Bronchial epithelial cell (primary cell): Measurements from ENCODE around the gene LMCD1. TPM values are rescaled to one million over a fixed set of nuclear protein-coding genes. Genes with fewer than 3 reads are reported as not detected.

Experiments used
- DNase-seq: peaks from one replicate; pipeline ENCODE4 v3.0.0-alpha.2; 2010; ENCODE audit warnings: low read depth
- FAIRE-seq: peaks from 2 replicates; lab custom pipeline; 2011; peaks lifted over from hg19 to GRCh38; lab: Jason Lieb, UNC
- H3K27me3 ChIP-seq: 2 replicates; pipeline ENCODE4 v1.5.1; 2011; ENCODE audit warnings: low read length; ENCODE audit not compliant: control insufficient read depth, insufficient read depth
- H3K36me3 ChIP-seq: 2 replicates; pipeline ENCODE4 v1.5.1; 2011; ENCODE audit warnings: low read length; ENCODE audit not compliant: control insufficient read depth, insufficient read depth
- H3K4me3 ChIP-seq: 2 replicates; pipeline ENCODE4 v1.5.1; 2011; ENCODE audit warnings: mild to moderate bottlenecking, low read depth, low read length, control low read depth
- total RNA-seq: library from RNA; depleted of rRNA; stranded (reverse); fragments of >200 nt; gene quantifications from 2 replicates; pipeline ENCODE4 v1.2.1, GENCODE V29; 2014
- TF ChIP-seq, protein P1 (sequence below): IDR thresholded peaks from 2 replicates; pipeline ENCODE4 v1.5.1; 2011; ENCODE audit warnings: mild to moderate bottlenecking, moderate library complexity, low read length, control low read depth, inconsistent platforms; ENCODE audit not compliant: insufficient read depth, severe bottlenecking

LMCD1 gene
- total RNA-seq, 1 donor from 2014 or later = 2.6 TPM

DNA sequence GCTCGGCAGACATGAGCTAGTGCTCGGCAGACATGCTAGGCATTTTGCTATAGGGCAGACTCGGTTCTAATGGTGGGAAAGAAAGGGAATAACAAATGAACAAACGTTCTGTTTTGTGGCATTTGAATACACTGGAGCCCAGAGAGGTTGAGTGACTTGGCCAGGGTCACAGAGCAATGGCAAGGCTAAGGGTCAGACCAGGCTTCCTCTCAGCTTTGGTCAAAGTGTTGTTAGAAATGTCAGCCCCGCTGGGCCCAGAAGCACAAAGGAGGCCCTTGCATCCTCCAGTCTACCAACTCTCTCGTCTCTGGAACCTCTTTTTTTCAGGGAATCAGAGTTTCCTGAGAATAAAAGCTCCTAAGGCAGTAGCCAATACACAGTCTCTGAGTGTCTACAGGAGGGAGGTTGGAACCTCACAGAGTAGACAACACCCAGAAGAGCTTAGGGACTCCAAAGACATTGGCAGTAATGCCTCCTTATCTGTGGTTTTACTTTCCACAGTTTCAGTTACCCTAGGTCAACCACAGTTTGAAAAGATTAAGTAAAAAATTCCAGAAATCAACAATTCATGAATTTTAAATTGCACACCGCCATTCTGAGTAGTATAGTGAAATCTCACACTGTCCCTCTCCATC is 95.7 kb downstream of the LMCD1 start:
- TF ChIP-seq, protein P1, sequence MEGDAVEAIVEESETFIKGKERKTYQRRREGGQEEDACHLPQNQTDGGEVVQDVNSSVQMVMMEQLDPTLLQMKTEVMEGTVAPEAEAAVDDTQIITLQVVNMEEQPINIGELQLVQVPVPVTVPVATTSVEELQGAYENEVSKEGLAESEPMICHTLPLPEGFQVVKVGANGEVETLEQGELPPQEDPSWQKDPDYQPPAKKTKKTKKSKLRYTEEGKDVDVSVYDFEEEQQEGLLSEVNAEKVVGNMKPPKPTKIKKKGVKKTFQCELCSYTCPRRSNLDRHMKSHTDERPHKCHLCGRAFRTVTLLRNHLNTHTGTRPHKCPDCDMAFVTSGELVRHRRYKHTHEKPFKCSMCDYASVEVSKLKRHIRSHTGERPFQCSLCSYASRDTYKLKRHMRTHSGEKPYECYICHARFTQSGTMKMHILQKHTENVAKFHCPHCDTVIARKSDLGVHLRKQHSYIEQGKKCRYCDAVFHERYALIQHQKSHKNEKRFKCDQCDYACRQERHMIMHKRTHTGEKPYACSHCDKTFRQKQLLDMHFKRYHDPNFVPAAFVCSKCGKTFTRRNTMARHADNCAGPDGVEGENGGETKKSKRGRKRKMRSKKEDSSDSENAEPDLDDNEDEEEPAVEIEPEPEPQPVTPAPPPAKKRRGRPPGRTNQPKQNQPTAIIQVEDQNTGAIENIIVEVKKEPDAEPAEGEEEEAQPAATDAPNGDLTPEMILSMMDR = no peak
- no peaks in the 10 kb centered on the region for H3K27me3 ChIP-seq
- no peak for FAIRE-seq
- H3K36me3 ChIP-seq = no peaks in the 10 kb centered on the region
- DNase-seq = no peak
- H3K4me3 ChIP-seq = no peak overlapping the region

DNA sequence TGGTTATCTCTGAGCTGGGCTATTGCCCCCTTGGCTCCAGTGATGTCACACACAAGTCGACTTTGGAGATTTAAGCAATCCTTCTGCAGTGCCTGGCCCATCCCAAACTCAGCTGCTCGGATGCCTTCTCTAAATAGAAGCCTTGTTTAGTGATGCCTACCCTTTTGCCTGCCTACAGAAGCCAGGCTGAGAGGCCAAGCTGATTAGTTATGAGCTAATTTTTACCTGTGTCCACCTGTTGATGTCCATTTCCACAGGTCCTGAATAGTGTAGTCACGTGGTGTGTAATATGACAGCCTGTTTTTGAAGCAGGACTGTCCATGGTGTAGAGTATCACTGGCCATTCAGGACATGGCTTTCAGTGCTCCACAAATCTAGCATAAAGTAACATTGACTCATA is 97.5 kb downstream of the LMCD1 start:
- TF ChIP-seq, protein P1 = no peak
- no peak for FAIRE-seq
- no peak for DNase-seq

DNA sequence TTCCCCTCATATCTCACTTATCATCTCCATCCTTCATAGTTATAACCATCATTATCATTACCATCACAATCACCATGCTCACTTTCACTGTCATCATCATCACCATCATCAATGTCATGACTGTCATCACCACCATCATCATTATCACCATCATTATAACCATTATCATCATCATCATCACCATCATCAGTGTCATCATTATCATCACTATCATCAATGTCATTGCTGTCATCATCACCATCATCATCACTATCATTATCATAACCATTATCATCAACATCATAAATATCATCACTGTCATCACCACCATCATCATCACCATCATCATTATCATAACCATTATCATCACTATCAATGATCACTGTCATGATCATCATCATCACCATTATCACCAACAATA is 98.8 kb downstream of the LMCD1 start:
- TF ChIP-seq, protein P1 = no peak
- Histone ChIP-seq H3K4me3 (no peak overlapping the region), H3K36me3 (no peaks in the 10 kb centered on the region), H3K27me3 (no peaks in the 10 kb centered on the region)
- no peak for DNase-seq
- FAIRE-seq = no peak

More for the DNA sequence above, 97.5 kb downstream of the LMCD1 start:
- Histone ChIP-seq H3K4me3 (no peak overlapping the region), H3K36me3 (no peaks in the 10 kb centered on the region), H3K27me3 (no peaks in the 10 kb centered on the region)

DNA sequence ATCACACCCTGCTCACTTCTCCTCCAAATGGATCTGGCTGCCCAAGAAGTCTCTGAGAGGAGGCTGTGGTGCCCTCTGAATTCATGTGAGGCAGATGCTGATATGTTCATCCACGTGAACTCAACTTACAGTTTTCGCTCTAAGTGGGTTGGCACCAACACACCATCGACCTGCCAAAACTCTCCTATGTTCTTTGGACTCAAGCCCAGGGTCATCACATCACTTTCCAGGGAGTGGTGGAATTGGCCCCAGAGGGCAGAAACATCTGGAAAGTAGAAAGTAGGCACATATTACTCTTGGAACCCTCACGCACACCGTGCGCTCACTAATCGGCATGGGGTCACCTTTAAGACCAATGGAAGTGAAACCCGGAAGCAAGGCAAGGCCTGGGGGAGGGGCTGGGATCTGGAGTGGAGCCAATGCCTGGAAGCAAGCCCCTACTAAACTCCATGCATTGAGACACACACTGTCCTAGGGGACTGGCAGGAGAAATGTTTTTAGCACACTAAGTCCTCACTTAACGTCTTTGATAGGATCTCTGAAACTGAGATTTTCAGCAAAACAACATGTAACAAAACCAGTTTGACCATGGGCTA is 101.6 kb downstream of the LMCD1 start:
- TF ChIP-seq, protein P1 = no peak
- Histone ChIP-seq H3K27me3 (no peaks in the 10 kb centered on the region), H3K36me3 (no peaks in the 10 kb centered on the region), H3K4me3 (no peak overlapping the region)
- FAIRE-seq (no peak), DNase-seq (no peak)

DNA sequence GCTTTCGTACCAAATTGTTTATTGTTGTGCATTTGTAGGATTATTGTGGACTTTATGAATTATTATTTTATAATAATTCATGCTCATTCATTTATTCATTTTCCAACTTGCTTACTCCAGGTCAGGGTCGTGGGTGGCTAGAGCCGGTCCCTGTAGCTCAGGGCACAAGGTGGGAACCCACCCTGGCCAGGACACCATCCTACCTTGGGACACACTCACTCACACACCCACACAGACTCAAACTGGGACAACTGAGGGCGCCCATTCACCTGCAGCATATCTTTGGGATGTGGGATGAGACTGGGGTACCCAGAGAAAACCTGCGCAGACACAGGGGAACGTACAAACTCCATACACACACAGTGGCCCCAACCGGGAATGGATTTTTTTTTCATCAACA is 102.4 kb downstream of the LMCD1 start:
- TF ChIP-seq, protein P1 = no peak
- no peak for FAIRE-seq
- Histone ChIP-seq H3K4me3 (no peak overlapping the region), H3K36me3 (no peaks in the 10 kb centered on the region), H3K27me3 (no peaks in the 10 kb centered on the region)
- DNase-seq = no peak
